Activated CD8-positive, alpha-beta memory T cell treated with anti-CD3 and anti-CD28 coated beads, Interleukin-2, amount 50 U/mL, for 1 hour (primary cell): Measurements from ENCODE around the gene CASS4.
"Not testable (repeated sequence)": the region's sequence is repeated elsewhere in the genome, so short reads cannot be mapped to it uniquely, and the experiment has no call there.

Experiments
- DNase-seq: peaks from one replicate; pipeline ENCODE4 v3.0.0-alpha.2; 2020; ENCODE audit errors: extremely low read depth

Gene CASS4

DNA sequence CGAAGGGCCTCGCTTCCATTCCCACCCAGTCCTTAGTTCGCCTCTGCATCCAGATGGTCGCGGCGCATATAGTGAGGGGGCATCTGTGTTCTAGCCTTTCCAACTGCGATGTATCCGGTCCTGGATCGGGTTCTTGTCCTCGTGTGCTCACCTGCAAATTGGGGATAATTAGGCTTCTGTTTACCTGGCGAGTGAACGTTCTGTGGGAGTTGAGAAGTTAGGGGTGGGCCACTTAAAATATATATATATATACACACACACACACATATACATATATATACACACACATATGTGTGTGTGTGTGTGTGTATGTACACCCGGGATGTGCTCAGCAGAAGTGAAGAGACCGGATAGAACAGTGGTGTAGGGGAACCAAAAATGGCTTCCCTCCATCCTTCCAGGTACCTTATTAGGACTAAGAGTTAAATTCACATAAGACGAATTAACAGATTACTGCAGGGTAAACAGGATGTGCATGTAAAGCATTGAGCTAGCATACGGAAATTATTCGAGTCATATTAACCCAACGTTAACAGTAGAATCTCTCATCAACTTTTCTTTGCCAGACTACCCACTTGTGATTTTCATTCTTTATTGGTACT is 19.1 kb upstream of the CASS4 start:
- no peak for DNase-seq

DNA sequence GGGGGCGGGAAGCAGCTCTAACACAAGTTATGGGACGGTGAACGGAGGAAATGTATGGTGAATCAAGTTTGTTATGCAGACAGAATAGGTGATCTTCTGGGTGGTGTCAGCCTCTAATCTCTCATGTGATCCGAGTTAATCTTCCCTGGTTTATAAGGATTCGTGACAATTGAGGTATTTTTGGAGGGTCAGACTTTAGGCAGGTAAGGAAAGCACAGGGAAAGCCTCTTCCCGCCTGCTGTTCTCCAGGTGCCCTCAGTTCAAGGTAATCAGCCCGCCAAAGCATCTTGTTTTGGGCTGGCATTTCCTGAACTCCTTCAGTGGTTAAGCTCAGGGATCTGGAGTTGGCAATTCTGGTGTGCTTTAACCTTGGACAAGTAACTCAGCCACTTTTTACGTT is 18.4 kb upstream of the CASS4 start:
- no peak for DNase-seq

DNA sequence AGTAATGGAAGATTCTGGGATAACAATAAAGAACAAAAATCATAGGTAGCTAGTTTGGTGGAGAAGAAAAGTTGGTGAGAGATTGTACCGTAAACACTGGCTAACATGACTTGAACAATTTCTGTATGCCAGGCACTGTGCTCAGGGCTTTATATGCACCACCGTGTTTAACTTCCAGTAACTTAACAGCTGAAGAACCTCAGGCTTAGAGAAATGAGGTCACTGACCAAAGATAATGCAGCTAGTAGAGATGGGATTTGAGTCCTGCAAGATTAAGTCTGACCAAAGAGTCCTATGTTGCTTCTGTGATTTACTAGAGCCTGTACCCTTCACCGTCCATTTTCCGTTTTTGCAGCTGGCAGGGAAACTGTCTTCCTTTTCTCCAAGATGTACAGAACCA is 16.9 kb upstream of the CASS4 start:
- DNase-seq = no peak

DNA sequence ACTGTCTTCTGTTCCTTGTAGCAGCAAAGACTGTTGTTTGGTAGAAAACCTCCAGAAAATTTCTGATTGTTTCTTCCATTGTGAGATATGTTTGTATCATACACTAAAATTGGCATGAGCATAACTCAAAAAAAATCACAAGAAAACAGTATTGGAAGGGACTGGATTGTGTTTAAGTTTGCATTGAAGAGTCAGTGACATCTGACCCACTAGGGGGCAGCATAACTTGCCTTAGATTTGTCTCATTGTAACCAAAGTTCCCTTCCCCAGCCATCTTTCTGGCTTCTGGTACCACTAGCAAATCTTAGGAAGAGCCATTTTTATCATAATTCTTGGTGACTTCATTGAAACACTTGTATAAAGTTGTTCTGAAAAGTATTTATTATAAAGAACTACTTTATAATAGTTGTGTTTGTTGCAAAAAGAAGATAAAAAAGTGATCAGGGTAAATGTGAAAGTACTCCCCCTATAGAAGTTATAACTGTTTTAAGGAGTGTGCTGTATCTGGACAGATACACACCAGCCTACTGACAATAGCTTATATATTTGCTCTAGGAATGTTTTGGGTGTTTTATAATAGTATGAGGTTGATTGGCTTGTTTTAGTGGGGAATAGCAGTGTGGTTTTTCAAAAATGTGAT is 11.9 kb upstream of the CASS4 start:
- DNase-seq = peak; percentile 59

DNA sequence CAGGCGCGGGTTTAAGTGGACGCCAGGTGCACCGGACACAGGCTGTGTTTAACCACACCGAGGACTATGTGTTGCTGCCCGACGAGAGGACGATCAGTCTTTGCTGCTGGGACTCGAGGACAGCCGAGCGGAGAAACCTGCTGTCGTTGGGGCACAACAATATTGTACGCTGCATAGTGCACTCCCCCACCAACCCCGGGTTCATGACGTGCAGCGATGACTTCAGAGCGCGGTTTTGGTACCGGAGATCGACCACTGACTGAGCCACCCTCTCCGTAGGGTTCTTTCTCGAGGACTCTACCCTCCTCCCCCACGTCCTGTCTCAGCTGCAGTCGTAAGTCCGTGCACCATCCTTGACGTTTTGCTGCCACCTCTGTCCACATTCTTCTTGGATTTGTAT is 8.6 kb upstream of the CASS4 start:
- no peak for DNase-seq

DNA sequence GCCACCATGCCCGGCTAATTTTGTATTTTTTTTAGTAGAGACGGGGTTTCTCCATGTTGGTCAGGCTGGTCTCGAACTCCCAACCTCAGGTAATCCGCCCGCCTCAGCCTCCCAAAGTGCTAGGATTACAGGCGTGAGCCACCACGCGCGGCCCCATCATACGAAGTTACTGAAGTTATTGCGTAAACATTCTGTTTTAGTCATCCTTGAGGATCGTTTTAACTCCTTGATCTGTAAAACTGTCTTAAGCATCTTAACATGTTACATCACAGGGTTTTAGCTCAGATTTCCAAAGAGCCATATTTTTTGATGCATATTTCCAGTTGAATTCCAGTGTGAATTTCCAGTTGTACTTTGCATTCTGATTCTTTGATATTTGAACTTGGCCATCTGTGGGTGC is 6.7 kb upstream of the CASS4 start:
- not testable (repeated sequence) for DNase-seq

DNA sequence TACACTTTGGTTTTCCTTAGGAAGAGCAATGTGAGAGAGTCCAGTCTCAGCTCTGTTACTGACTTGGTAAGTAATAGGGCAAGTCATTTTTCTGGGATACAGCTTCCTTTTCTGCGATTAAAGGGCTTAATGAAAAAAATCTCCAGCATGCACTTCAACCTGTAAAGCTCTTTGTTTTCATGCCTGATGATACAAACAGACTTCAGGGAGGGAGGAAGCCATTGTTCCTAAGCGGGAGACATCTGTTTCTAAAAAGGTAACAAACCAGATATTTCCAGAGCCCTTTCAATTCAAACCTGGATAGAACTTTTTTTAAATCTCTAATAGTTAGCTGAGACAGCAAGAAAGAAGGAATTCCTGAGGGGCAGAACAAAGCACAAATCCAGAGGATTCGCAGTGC is 5.2 kb upstream of the CASS4 start:
- DNase-seq = no peak

DNA sequence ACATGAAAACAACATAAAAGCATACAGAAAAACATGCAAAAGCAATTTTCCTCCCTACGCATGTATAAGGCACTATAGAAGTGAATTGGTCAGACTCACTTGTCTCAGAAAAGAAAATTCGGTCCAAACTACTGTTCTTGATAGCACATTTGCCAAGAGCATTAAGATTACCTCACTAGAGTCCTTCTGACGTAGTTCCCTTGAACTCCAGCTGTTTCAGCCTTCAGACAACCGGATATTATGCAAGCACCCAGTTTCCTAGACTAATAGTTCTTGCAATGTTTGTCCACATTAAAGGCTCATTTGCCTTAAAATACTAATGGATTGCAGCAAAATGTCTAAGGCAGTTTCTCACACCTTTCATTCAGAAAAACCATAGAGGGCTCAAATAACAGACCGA is 2.5 kb upstream of the CASS4 start:
- DNase-seq = no peak

DNA sequence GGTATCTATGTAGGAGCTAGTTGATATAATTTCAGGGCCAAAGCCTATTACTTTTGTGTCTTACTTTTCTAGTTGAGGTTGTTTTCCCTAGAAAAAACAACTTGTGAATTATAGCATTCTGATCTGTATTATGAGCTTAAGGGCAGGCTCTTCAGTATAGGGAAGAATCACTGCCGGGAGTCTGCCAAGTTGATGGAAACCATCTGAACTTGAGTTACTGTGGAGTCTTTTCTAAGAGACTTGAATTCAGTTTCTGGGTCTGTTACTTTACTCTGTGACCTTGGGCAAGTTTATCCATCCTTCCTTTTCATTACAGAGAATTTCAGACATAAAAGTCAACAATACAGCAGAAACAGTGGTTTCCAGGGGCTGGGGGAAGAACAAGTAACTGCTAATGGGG is 2.1 kb upstream of the CASS4 start:
- DNase-seq = no peak

DNA sequence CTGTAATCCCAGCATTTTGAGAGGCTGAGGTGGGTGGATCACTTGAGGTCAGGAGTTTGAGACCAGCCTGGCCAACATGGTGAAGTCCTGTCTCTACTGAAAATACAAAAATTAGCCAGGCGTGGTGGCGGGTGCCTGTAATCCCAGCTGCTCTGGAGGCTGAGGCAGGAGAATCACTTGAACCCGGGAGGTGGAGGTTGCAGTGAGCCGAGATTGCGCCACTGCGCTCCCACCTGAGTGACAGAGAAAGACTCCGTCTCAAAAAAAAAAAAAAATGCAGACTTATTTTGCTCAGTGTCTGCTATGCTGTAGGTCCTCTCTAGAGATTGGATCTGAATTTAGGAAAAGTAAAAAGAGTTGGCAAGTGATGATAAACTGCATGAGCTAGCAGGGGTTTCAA is 773 bp upstream of the CASS4 start:
- DNase-seq = not testable (repeated sequence)

DNA sequence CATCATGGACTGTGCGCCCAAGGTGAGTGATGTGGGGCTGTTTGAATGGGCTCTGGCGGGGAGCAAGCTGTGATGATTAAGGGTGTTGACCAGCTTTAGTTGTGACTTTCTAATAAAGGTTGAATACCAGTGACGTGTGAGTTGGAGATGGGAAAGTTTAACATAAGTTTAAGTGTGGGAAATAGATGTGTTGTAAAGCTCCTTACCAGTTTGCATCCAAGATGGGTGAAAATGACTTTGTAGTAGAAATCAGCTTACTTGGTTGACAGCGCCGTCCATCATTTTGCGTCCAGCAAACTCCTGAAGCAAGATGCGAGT is 372 bp downstream of the CASS4 start:
- no peak for DNase-seq

DNA sequence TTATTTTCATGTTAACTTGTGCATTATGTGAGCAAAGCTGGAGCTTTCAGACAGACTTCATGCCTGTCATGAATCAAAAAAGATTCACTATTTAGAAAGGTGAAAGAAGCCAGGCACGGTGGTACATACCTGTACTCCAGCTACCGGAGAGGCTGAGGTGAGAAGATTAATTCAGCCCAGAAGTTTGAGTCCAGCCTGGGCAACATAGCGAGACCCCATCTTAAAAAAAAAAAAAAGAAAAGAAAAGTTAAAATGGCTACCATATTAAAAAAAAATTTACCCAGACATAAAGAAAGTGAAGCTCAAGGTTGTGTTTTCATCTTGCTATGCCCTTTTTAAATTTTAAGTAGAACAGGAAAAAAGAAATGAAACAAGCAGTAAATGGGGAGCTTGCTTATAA is 889 bp downstream of the CASS4 start:
- no peak for DNase-seq

DNA sequence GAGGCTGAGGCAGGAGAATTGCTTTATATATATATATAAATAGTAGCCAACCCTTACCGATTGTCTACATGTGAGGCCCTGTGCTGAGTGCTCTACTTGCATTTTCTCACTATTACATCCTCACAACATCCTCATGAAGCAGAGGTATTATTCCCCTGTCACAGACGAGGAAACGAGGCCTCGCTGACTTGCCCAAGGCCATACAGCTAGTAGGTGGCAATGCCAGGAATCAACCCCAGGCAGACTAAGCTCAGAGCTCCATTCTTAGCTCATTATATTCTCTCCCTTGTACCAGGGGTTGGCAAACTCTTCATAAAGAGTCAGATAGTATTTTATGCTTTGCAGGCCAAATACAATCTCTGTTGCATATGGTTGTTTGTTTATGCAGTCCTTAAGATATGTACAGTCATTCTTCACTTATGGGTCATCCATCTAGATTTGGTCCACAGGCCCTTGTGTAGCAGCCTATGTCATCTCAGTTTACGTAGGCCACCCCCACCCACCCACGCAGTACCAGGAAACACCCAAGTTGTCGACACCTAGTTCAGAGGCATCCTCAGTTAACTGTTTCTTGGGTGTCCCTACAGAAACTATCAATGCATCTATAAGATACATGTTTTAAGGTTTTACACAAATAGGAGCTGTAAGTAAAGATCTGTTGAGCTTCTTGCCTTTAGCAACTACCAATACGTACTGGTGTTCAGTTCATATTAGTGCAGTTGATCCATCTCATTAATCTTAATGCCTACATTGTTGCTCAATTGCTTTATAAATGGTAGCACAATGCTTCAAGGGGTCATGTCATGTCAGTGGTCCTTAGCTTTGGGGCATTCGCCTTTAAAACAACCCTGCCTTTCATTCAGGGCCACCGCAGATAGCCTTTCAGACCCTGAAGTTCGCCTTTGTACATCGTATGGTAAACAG is 3.0 kb downstream of the CASS4 start:
- no peak for DNase-seq

DNA sequence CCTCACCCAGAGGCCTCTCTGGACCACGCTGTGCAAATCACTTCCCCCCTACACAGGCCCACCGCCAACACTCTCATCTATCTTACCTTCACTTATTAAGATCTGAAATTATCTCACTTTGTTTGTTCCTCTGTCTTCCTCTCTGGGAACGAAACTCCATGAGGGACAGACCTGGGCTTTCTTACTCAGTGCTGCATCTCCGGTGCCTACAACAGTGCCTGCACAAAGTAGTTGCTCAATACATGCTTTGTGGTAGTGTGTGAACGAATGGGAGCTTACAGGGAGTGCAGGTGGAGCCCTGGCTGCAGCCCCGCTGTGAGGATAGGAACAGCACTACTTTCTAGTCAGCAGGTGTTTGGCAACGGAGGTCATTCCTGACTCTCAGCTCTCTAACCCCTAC is 5.3 kb downstream of the CASS4 start:
- DNase-seq = no peak

DNA sequence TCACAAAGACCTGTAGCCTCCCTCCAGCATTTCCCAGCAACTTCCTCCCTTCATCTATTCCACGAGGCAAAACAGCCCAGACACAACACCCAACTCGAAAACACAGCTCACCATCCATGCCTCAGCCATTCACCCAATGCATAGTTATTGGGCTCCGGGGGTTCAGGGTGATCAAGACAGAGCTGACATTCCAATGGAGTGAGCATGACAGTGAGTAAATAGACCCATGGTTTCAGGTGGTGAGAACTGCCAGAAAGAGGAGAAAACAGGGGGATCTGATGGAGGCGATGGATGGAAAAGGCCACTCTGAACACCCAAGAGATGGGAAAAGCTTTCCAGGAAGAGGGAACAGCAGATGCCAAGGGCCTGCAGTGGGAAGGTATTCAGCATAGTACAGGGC is 5.9 kb downstream of the CASS4 start:
- no peak for DNase-seq

DNA sequence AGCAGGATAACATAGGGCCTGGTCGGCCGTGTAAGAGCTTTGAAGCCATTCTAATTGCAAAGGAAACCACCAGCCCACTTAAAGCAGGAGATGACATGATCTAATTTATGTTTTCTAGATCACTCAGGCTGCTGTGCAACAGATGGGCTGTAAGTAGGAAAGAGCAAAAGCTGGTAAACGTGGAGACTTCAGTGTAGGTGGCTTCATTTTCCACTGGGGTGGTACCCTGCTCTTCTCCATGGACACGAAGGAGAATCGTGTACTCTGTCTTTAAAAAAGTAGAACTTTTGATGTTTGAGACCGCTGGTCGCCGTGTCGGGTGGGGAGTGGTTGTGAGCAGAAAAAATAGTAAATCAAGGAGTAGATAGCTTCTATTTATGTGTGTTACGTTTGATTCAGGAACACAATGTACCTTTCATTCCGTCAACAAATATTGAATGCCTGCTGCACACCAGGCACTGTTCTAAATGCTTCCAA is 6.4 kb downstream of the CASS4 start:
- no peak for DNase-seq

DNA sequence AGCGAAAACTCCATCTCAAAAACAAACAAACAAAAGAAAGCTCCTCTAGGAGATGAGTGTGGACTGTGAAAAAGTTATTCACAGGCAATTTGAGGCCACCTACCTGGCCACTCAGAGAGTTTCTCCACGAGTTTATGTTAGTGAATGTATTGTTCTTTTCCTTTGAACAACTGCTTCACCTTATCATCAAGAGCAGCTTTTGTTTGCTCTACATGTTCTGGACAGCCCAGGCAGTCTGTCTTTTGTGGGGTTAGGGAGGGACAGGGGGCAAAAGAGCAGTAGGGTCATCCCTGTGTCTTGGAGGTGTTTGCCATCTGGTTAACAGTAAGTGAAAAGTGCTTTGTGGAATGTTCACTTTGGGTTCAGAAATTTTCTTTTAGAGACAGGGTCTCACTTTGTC is 8.0 kb downstream of the CASS4 start:
- no peak for DNase-seq

DNA sequence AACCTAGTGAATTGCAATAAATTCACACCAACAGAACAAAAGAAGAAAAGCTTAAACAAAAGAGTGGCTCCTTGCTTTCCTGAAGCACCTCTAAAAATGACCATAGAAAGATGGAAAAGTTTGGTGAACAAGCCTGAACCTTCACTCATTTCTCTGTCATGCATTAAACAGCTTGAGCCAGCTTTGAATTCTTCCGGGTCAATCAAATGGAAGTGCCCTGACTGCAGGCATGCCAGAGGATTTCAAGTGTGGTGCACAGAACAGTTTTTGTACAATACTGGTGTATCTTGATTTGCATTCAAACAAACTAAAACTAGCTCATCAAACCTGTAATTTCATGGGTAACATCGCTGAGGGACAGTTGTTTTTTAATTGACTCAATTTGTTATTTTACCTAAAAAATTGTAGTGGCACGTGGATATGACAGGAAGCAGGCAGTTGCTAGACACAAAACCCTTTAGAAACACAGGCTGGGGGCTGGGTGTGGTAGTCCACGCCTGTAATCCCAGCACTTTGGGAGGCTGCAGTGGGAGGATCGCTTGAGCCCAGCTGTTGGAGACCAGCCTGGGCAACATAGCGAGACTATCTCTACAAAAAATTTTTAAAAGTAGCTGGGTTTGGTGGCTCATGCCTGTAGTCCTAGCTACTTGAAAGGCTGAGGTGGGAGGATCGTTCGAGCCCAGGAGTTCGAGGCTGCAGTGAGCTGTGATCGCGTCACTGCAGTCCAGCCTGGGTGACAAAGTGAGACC is 9.1 kb downstream of the CASS4 start:
- DNase-seq = no peak

DNA sequence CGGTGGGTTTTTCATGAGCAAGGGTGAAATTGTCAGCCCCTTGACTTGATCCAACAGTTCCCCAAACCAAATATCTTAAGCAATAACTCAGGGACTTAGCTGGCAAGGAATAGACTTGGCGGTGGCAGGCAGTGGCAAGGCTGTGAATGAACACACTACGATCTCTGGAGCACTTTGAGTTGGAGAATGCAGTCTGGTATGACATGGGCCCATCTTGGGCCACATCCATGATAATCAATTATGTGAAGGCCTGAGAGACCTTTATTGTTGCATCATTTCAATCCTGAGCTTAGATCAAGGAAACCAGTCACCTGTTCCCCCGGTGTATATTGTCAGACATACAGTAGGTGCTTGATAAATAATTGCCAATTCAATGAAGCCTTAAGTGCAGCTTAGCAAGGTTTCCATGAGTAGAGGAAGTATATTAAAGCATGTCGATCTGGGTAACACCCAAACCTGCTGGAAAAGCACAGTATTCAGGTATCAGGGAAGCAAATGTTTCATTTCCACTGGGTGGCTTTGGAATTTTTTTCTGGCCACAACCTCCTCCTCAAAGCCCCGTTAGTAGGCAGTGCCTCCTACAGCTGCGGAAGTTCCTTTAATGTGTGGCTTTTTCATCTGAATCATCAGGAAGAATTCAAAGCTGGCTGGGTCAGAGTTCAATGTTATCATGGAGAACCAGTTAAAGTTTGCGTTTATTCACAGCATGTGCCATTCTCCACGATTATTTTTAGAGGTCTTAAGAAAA is 10.2 kb downstream of the CASS4 start:
- DNase-seq = no peak

DNA sequence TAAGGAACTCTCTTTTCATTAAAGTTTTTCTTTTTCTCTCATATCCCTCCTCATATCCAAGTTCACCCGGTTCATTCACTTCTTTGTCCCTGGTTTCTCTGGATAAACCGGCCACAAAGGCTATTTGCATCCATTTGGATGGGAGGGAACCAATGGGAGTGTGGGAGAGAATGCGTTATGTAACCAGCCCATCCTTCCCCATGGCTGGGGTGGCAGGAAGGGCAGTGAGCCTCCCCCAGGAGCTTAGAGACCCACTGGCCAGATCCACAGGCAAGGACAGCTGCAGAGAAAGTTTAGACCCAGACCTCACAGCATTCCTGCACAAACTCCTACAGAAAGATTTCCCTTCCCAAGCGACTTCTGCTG is 10.7 kb downstream of the CASS4 start:
- DNase-seq = no peak

DNA sequence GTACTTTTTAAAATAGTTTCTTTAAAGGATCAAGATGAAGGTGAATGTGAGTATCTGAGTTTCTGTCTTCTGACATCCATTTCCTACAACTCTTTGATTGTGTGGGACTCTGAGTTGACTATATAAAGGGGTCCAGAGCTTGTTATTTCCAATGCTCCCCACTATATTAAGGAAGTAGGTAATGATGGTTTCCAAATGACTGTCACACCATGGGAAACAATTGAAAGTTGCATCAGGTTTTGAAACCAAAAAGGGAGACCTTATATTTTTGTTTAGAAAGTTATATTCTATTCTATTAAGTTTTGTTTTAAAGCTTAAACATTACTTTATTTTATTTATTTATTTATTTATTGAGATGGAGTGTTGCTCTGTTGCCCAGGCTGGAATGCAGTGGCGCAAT is 11.2 kb downstream of the CASS4 start:
- DNase-seq = no peak

DNA sequence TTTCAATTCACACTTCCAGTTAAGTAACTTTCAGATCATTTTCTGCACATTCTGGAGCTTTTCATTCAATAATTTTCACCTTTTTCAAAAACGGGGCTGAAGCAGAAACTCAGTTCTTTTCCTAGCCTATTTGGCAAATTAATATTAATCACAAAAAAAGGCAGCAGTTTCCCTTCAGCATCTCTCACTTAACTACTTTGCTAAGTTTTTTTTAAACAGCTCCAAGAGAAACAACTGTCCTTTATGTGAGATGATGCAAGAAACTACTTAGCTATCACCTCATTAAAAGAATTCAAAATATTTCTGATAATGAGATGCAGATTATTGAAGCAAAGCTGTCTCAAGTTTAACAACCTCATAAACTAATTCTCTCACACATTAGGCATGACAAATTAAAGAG is 11.8 kb downstream of the CASS4 start:
- DNase-seq = no peak
